UCSD-AML1 (cell line): Measurements from ENCODE around the gene BMP2K.

ENCODE experiments used
- DNase-seq: peaks from one replicate; lab custom pipeline; 2025; ENCODE audit not compliant: unreplicated experiment; lab: John Stamatoyannopoulos, UW

Gene BMP2K

DNA sequence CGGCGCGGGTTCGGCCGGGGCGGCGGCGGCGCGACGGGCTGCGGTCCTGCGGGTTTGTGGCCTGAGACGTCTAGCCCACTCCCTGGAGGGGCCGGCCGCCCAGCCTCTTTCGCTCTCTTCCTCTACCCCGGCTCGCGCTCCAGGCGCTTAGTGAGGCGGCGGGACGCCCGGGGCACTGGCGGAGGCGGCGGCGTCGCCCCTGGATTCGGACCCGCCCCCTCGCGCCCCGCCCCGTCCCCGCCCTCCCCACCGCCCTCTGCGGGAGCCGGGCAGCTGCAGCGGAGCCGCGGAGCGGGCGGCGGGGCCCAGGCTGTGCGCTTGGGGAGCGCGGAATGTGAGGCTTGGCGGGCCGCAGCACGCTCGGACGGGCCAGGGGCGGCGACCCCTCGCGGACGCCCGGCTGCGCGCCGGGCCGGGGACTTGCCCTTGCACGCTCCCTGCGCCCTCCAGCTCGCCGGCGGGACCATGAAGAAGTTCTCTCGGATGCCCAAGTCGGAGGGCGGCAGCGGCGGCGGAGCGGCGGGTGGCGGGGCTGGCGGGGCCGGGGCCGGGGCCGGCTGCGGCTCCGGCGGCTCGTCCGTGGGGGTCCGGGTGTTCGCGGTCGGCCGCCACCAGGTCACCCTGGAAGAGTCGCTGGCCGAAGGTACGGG lies at the start of gene BMP2K:
Gene BMP2K, plus strand, starts transcription at position 272 of the 650 bp plus-strand sequence. Its CDS starts 194 bp downstream, at position 466.
- DNase-seq, result peak; percentile 91

DNA sequence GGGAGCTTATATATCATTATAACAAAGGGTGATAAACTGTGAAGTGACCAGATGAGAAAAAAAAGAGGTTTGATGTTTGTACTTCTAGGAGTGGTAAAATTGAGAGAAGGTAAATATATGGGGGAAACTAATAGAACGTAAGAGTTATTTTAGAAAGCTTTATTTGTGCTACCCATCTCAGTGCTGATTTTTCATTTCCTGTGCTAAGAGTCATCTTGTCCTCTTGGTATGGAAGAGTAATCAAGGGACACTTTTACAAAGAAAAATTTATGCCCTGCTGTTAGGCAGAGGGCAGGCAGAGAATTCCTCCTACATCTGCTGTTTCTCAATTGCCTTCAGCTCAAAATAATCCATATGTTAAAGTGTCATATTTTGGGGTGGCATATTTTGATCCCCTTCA lies 49.6 kb upstream of the BMP2K start:
- no peak for DNase-seq

DNA sequence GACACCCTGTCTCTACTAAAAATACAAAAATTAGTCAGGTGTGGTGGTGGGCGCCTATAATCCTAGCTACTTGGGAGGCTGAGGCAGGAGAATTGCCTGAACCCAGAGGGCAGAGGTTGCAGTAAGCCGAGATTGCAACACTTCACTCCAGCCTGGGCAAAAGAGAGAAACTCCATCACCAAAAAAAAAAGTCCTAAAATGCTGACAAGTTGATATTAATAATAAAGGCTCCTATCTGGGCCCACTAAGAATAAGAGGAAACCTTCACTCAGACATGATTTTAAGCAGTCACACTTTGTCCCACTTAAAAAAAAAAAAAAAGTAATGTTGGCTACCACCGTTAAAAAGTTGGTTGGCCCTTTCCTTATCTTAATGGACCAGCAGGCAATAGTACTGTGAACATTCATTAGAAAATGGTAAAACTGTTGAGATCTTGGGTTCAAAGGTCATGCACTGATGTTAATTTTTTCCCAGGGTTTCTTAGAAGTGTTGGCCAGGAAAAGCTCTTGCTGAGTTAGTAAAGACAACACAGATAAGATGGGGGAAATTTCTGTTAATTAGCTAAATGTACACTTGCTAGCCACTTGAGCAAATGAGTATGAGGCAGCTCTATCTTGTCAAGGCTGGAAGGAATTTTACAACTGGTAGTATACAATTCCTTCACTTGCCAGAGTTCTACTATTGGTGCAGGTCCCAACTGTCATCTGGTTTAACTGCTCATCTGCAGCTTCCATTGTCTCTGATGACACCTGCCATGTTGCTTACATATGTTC lies 43.6 kb upstream of the BMP2K start:
- no peak for DNase-seq

DNA sequence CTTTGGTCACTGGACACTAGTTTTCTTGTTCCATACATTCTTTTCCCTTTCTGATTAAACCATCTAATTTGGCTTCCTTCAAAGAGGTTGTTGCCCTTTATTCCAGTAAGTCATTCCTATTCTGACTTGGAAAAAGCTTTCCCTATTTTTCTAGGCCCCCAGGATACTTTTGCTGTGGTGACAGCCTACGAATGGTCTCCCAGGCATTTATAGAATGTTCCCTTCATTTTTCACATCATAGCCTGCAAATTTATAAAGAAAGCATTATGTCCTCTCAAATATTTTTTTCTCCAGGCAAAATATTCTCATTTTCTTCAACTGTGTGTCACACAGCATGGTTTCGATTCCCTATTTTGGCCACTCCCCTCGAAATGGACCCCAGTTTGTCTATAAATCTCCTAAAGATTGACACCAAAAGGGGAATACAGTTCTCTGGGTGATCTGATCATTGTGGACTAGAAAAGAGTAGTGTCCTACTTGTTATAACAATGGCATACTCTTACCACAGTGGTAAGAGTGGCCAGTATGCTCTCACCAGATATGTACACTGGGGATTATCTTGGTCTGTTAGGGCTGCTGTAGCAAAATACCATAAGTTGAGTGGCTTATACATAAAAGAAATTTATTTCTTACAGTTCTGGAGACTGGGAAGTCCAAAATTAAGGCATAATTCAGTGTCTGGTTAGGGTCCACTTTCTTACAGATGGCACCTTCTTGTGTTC lies 41.5 kb upstream of the BMP2K start:
- DNase-seq, result no peak

GRCh38 chr4:78735697-78736096 lies 40.5 kb upstream of the BMP2K start:
- no peak for DNase-seq

GRCh38 chr4:78737035-78737434 lies 39.1 kb upstream of the BMP2K start:
- DNase-seq, result no peak

DNA sequence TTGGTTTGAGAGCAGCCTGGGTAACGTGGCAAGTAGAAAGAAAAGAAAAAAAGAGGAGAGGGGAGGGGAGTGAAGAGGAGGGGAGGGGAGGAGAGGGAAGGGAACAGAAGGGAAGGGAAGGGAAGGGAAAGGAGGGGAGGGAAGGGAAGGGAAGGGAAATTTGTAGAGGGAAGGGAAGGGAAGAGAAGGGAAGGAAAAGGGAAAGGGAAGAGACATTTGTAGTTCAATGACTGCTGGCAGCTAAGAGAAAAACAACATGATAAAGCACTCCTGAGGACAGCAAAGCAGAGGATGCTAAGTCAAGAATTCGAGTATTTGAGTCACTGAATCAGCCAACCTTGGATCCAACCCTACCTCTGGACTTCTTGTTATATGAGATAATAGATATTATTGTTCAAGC lies 38.2 kb upstream of the BMP2K start:
- DNase-seq, result no peak

DNA sequence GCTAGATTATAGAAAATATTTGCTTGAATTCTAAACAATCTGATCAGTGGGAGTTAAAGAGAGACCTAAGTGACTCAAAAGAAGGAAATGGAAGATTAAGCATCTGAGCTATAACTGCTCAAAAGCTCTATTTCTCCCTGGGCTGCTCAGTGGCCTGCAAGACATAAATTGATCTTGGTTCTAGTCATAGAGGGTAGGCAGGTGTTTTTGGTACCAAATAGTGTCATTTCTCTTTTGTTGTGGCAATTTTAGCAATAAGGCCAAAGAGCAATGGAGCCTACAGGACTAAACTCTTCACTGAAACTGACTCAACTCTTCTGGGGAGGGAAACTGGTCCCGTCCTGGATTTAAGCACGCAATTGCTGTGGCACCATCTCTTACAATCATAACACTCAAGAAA lies 33.9 kb upstream of the BMP2K start:
- no peak for DNase-seq

DNA sequence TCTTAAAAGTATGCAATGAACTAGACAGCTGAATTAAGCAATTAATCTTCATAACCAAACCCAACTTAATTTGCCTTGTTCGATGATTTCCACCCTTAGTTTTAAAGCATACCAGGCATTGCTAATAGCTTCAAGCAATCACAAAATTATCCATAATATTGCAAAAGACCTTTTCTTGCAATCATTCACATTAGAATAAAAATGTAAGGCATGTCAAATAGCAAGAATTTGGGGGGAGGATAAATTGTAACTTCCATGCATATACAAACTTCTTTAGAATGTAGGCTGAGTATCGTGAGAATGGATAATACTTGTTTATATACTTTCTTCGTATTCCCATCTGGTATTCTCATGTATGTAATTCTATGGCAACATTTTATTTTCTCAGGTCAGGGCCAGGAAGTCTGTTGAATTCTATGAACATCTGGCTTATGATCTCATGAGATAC lies 28.7 kb upstream of the BMP2K start:
- DNase-seq, result no peak

- no peak for DNase-seq
Measured at GRCh38 chr4:78748381-78748780, 27.8 kb upstream of the BMP2K start.

- DNase-seq, result no peak
Measured at GRCh38 chr4:78749258-78749971, 26.7 kb upstream of the BMP2K start.

- no peak for DNase-seq
Measured at GRCh38 chr4:78749972-78750727, 26.0 kb upstream of the BMP2K start.

DNA sequence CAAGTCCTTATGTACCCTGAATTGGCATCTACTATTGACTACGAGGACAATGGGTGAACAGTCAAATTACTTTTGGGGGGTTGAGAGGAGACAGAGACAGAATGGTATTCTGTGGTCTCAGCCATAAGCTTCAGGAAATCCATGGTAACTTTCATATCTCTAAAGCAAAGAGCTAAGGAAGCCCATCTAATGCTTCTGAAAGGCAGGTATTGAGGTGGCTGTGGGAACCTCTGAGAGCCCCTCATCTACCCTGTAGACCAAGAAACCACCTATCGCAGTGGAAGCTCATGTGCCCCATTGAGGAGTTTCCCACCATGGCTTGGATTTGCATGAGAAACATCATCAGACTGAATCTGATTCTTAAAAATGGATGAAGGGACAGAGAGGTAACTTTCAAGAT lies 23.1 kb upstream of the BMP2K start:
- no peak for DNase-seq

GRCh38 chr4:78754872-78755271 lies 21.3 kb upstream of the BMP2K start:
- no peak for DNase-seq

DNA sequence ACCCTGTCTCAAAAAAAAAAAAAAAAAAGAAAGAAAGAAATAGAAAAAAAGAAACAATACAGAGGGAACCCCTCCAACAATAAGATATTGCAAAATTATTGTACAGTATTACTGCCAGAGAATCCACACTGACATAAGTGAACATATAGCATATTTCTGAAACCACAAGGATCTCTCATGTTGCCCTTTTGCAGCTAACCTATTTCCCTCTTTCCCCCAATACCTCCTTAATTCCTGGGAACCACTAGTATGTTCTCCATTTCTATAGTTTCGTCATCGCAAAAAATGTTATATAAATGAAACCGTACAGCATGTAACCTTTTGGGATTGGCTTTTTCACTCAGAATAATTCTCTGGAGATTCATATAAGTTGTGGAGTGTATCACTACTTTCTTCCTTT lies 20.0 kb upstream of the BMP2K start:
- DNase-seq, result no peak

- no peak for DNase-seq
Measured at GRCh38 chr4:78756776-78757175, 19.4 kb upstream of the BMP2K start.

DNA sequence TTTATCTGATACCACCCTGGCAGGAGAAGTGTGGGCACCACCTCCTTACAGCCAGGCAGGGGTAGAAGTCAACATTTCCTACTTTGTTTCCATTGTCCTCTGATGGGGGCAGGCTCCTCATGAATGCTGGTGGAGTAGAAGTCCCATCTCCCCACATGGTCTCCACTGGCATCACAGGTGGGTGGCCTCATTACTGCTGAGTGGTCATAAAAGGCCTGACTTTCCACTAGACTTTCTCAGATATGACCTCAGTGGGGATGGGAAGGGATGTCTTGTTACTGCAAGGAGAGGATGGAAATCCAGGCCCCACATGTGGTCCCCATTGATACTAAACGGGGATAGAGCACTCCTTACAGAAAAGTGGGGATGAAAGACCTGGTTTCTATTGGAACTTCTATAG lies 18.6 kb upstream of the BMP2K start:
- no peak for DNase-seq

- no peak for DNase-seq
Measured at GRCh38 chr4:78758085-78758484, 18.1 kb upstream of the BMP2K start.

DNA sequence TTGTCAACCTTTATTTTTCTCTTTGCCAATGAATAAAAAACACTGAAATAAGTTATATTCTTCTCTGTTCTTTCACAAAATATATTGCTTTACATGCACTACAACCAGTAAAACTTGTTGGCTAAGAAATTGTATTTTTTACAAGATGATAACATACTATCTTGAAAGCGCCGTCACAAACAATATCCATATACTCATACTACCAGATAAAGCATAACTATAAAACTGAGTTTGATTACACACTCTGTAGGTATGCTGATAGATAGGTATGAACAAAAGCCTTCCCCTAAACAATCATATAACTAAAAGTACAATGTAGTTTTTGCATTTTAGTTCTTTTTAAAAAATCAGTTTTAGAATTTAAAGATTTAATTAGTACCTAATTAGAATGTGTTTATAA lies 13.6 kb upstream of the BMP2K start:
- DNase-seq, result no peak

DNA sequence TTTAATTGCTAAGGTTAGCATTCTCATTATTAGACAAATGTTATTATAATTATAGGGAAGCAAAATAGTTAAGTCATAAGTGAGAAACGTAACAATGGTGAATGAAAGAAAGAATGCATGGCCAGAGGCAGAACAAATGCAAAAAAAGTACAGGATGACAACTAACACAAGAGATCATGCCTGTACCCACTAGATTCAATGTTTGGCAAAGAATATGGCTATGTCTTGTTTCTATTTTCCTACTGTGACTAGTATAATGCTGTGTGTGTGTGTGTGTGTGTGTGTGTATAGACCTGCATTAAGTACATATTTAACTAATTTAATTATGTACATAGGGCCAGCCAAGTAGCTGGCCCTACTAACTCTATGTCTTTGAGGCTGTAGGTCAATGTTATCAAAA lies 12.9 kb upstream of the BMP2K start:
- DNase-seq, result no peak
